Tibial nerve (tissue), 4 donors: Measurements from ENCODE around the gene ITGA11. TPM values are rescaled to one million over a fixed set of nuclear protein-coding genes. Genes with fewer than 3 reads are reported as not detected.

Experiments used
- DNase-seq, 2 donors: peaks; one replicate each; pipeline ENCODE4 v3.0.0-alpha.2; 2019; ENCODE audit warnings: low spot score in 2 of 2
- H3K27ac ChIP-seq, 4 donors: fragments of 200-600 bp; sonication (generic) in 3 of 4; one replicate each; pipeline ENCODE4 v1.5.1; 2017 to 2019; ENCODE audit warnings: mild to moderate bottlenecking in 1 of 4
- H3K27me3 ChIP-seq, 2 donors: fragments of 200-600 bp; sonication (generic) in 1 of 2; one replicate each; pipeline versions ENCODE4 v1.5.1 to v1.6.0; 2017 to 2019
- H3K36me3 ChIP-seq, 3 donors: fragments of 200-600 bp; sonication (generic); one replicate each; pipeline ENCODE4 v1.5.1; 2018 to 2019
- H3K4me1 ChIP-seq, 4 donors: fragments of 200-600 bp; sonication (generic) in 3 of 4; one replicate each; pipeline ENCODE4 v1.5.1; 2017 to 2019
- H3K4me3 ChIP-seq, 4 donors: fragments of 200-600 bp; sonication (generic) in 3 of 4; one replicate each; pipeline ENCODE4 v1.5.1; 2017 to 2019; ENCODE audit warnings: mild to moderate bottlenecking in 1 of 4, moderate library complexity in 1 of 4
- H3K9me3 ChIP-seq, 4 donors: fragments of 200-600 bp; sonication (generic) in 3 of 4; one replicate each; pipeline ENCODE4 v1.5.1; 2017 to 2019
- EP300 ChIP-seq, 2 donors: sonication (generic); formaldehyde crosslinking; IDR thresholded peaks; one replicate each; pipeline ENCODE4 v1.6.1; 2017; ENCODE audit warnings: antibody characterized with exemption in 2 of 2, mild to moderate bottlenecking in 1 of 2
- POLR2A ChIP-seq, 2 donors: fragments of 450-650 bp; IDR thresholded peaks; one replicate each; pipeline ENCODE4 v1.6.1; 2017; ENCODE audit warnings: antibody characterized with exemption in 2 of 2, mild to moderate bottlenecking in 2 of 2, moderate library complexity in 2 of 2
- WGBS, 2 donors: methylation state at CpG; one replicate each; pipeline ENCODE4 v1.1.5; 2018; 5-methylcytosine and 5-hydroxymethylcytosine counted together
- total RNA-seq, 4 donors: library from RNA; depleted of rRNA; stranded (reverse); fragments of >200 nt; gene quantifications; one replicate each; pipeline ENCODE4 v1.1.0, GENCODE V29; 2016
- TF ChIP-seq, protein P1 (sequence below), 5 experiments: fragments of 200-600 bp in 3 of 5; fragments of 450-650 bp in 2 of 5; sonication (generic) in 3 of 5; IDR thresholded peaks; one replicate each; pipeline ENCODE4 v1.5.1; 2016 to 2019; ENCODE audit warnings: antibody characterized with exemption in 5 of 5, mild to moderate bottlenecking in 3 of 5, moderate library complexity in 2 of 5

Gene ITGA11
- total RNA-seq, 4 donors from 2014 or later: 2.7 to 12.1 (median 6.9) TPM

DNA sequence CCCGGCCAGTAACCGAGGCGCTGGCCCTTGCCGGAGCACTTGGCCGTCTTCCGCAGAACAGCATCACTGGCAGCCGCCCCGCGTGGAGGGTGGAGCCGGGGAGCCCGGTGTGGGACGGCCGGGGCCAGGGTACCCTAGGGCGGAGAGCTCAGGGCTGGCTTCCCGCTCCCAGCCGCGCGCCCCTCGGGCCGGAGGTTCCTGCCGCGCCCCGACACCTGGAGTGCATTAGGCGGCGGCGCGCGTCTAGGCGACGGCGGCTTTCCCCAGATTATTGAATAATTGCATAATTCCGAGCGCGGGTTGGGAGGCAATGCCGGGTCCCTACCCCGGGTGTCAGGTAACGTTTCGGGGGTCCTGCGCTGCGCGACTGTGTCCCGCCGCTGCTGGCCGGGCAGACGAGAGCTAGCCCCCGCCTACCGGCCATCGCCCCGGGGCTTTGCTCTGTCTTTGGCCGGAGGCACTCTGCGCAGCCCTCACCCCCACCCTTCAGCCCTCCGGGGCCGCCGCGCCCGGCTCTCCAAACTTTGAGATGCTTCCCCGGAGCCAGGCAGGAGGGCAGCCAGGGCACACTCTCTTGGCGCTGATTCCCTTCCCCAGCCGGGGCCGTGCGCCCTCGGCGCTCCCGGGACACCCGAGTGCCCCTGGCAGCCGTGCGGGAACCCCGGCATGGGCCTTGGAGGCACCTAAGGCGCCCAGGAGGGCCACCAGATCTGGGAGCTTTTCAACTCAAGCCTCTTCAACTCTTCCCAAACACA is 749 bp downstream of the ITGA11 start:
- TF ChIP-seq POLR2A (IDR thresholded peaks at IDR 0.05) (no peak), EP300 (IDR thresholded peaks at IDR 0.05) (no peak)
- TF ChIP-seq, protein P1, sequence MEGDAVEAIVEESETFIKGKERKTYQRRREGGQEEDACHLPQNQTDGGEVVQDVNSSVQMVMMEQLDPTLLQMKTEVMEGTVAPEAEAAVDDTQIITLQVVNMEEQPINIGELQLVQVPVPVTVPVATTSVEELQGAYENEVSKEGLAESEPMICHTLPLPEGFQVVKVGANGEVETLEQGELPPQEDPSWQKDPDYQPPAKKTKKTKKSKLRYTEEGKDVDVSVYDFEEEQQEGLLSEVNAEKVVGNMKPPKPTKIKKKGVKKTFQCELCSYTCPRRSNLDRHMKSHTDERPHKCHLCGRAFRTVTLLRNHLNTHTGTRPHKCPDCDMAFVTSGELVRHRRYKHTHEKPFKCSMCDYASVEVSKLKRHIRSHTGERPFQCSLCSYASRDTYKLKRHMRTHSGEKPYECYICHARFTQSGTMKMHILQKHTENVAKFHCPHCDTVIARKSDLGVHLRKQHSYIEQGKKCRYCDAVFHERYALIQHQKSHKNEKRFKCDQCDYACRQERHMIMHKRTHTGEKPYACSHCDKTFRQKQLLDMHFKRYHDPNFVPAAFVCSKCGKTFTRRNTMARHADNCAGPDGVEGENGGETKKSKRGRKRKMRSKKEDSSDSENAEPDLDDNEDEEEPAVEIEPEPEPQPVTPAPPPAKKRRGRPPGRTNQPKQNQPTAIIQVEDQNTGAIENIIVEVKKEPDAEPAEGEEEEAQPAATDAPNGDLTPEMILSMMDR (IDR thresholded peaks at IDR 0.05): peak in 1 of 5 experiments; percentile 15
- Histone ChIP-seq H3K36me3 (no peaks in the 10 kb centered on the region), H3K27ac (peak overlapping the region in 2 of 4 donors; percentile 0 to 62), H3K4me3 (peak overlapping the region; percentile 22 to 53 (median 29)), H3K27me3 (peaks cover 0 to 28% of the 10 kb centered on the region in 2 donors), H3K4me1 (peaks cover 0 to 19% (median 7%) of the 10 kb centered on the region in 4 donors), H3K9me3 (no peaks in the 10 kb centered on the region)
- 2 to 3% methylated on average over 17 to 39 of the region's 69 CpGs for WGBS, 2 donors
- no peak for DNase-seq

DNA sequence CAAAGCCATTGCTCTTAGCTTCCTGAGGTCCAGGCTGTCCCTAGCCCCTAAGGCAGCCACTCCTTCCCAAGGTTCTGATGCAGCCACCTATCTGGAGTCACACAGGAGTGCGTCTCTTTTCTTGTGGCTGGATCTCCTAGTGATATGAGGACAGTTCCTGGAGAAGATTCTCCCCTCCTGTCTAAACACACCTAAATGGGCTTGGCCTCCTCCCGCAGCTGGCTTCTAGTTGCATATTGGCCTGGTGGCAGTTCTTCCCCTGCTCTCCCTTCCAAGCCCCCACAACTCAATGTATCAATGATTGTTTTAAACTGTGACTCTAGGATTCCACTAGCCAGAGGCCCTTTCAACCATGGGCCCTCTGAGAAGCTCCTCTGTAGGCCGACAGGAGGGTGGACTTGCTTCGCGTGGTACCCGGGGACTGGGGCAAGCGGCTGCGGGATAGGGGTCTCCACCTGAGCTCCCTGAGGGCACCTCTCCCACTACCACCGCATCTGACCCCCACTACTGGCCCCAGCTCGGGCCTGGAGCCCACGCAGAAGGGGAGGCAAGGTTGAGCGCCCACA is 1.4 kb downstream of the ITGA11 start:
- DNase-seq: no peak
- 52 to 59% methylated on average over 12 of the region's 12 CpGs for WGBS, 2 donors
- peaks cover 0 to 19% (median 7%) of the 10 kb centered on the region in 4 donors for H3K4me1 ChIP-seq

DNA sequence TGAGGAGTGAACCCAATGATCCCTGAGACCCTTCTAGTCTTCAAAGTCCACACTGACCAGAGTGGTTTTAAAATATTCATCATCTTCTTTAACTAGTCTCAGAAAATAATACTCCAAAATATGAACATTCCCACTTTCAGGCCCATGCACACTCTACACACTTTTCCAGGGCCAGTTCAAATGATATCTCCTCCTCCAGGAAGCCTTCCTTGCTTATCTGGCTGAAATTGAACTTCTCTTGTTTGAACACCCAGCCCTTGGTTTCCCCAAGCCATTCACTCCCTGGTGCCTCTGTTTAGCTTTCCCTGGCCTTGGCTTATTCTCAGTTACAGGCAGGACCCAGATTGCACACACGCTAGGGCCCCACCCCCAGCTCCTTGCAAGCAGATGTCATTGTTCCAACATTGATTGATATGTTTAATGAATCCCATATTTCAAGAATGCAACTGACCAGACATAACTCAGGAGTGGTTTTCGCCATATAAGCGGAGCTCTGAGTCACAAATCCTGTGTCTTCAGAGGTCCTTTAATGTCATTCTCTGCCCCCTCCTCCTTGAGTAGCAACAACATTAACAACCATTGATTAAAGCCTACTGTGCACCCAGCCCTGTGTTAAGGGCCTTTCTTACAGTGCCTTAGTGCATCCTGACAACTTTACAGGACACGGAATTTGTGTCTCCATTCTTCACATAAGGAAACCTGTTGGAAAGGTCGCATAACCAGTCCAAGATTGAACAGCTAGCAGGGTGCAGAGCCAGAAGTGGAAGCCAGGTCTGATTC is 2.1 kb downstream of the ITGA11 start:
- 90 to 95% methylated on average over 5 of the region's 5 CpGs for WGBS, 2 donors
- Histone ChIP-seq H3K36me3 (no peaks in the 10 kb centered on the region), H3K9me3 (no peaks in the 10 kb centered on the region), H3K27me3 (peaks cover 0 to 28% of the 10 kb centered on the region in 2 donors), H3K27ac (no peak overlapping the region), H3K4me1 (peaks cover 0 to 19% (median 7%) of the 10 kb centered on the region in 4 donors), H3K4me3 (no peak overlapping the region)
- DNase-seq: peak in 1 of 2 donors; percentile 4
- TF ChIP-seq EP300 (IDR thresholded peaks at IDR 0.05): no peak
- TF ChIP-seq POLR2A (IDR thresholded peaks at IDR 0.05): no peak
- TF ChIP-seq, protein P1 (IDR thresholded peaks at IDR 0.05): no peak

More for the DNA sequence above, 1.4 kb downstream of the ITGA11 start:
- H3K27me3 ChIP-seq: peaks cover 0 to 28% of the 10 kb centered on the region in 2 donors
- no peaks in the 10 kb centered on the region for H3K36me3 ChIP-seq
- no peaks in the 10 kb centered on the region for H3K9me3 ChIP-seq
- H3K27ac ChIP-seq: peak overlapping the region in 1 of 4 donors; percentile 62
- no peak for TF ChIP-seq POLR2A (IDR thresholded peaks at IDR 0.05)
- H3K4me3 ChIP-seq: peak overlapping the region in 3 of 4 donors; percentile 22 to 53 (median 32)

DNA sequence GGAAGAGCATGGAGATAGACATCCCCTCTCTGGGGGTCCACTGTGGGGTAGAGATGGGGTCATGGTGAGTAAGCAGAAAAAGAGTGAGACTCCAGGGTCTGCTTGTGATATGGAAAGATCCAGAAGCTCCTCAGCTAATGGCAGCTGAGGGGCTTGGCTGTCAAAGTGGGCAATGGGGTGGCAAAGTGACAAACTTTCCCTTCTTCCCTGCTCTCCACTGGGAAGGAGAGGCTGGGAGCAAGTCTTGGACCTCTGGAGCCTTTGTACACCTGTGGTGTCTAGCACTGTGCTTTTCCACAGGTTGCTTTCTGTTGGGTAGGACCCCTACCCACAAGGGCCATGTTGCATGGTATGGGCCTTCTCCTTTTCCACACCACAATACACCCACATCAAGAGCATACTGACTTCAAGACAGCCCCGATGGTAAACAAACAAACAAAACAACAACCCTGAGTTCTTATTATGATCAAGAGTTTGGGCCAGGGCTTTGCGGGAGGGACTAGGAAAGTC is 3.5 kb downstream of the ITGA11 start:
- Histone ChIP-seq H3K36me3 (no peaks in the 10 kb centered on the region), H3K4me1 (peaks cover 0 to 19% (median 7%) of the 10 kb centered on the region in 4 donors), H3K9me3 (no peaks in the 10 kb centered on the region), H3K4me3 (no peak overlapping the region), H3K27ac (no peak overlapping the region), H3K27me3 (peaks cover 0 to 23% of the 10 kb centered on the region in 2 donors)
- 91 to 94% methylated on average over 2 of the region's 2 CpGs for WGBS, 2 donors
- no peak for DNase-seq
- TF ChIP-seq POLR2A (IDR thresholded peaks at IDR 0.05): no peak
- TF ChIP-seq EP300 (IDR thresholded peaks at IDR 0.05): no peak
- TF ChIP-seq, protein P1 (IDR thresholded peaks at IDR 0.05): no peak

DNA sequence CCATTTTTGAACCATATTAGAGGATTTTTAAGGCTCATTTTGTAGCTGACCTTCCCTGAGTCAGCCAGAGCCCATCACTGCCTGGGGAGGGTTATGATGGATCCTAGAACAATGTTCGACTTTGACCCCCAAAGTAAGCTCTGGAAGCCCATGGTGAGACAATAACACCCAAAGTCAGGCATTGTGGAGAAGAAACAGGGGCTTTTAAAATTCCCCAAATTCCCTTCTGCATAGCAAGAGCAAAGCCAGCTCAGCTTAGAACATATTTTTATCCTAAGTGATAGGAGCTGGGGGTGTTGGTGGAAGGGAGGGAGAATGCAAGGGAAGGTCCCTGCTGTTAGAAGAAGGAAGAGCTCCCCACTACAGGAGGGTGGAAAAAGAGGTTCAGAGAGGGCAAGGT is 4.0 kb downstream of the ITGA11 start:
- H3K27ac ChIP-seq: no peak overlapping the region
- H3K27me3 ChIP-seq: peaks cover 0 to 20% of the 10 kb centered on the region in 2 donors
- no peaks in the 10 kb centered on the region for H3K9me3 ChIP-seq
- no peak for DNase-seq
- WGBS, 2 donors: 80% methylated on average over 1 of the region's 1 CpG
- no peak overlapping the region for H3K4me3 ChIP-seq
- H3K36me3 ChIP-seq: no peaks in the 10 kb centered on the region
- TF ChIP-seq POLR2A (IDR thresholded peaks at IDR 0.05): no peak
- TF ChIP-seq EP300 (IDR thresholded peaks at IDR 0.05): no peak
- TF ChIP-seq, protein P1 (IDR thresholded peaks at IDR 0.05): no peak
- H3K4me1 ChIP-seq: peaks cover 0 to 19% (median 7%) of the 10 kb centered on the region in 4 donors
